Measurements from ENCODE around the gene RTEL1.

RTEL1 gene

GRCh38 chr20:63741676-63742380 is 83.7 kb downstream of the RTEL1 start:
- POLR2A ChIA-PET = interaction anchor here (0.7 to 1.6 kb wide), 8 partner anchors 9 to 239 kb away, joined by 3 to 13 read pairs (median 6); partner anchors contain the start of genes ARFRP1, PRPF6, TPD52L2 and UCKL1

GRCh38 chr20:63742381-63743024 is 84.4 kb downstream of the RTEL1 start:
- ChIA-PET CTCF (interaction anchor here (0.6 to 1.1 kb wide), 2 partner anchors 33 to 43 kb away, joined by 3 read pairs; no protein-coding TSS in a partner anchor), POLR2A (no interaction called here)
- no peak for TF ChIP-seq KLF8 (tag by site-specific recombination; IDR thresholded peaks at IDR 0.05)
- TF ChIP-seq ZFHX2 (tag by site-specific recombination; conservative IDR thresholded peaks at IDR 0.05) = 0 out of 2 replicates have a peak, but pooled peaks have one; percentile 35
- TF ChIP-seq ZNF692 (tag by site-specific recombination; IDR thresholded peaks at IDR 0.05) = no peak
- no peak for TF ChIP-seq ZNF449 (tag by site-specific recombination; IDR thresholded peaks at IDR 0.05)
- no peak for TF ChIP-seq MZF1 (tag by site-specific recombination; IDR thresholded peaks at IDR 0.05; ENCODE audit: borderline replicate concordance)
- TF ChIP-seq KLF1 (tag by site-specific recombination; IDR thresholded peaks at IDR 0.05) = 0 out of 2 replicates have a peak, but pooled peaks have one; percentile 37
- no peak for TF ChIP-seq ZNF175 (tag by site-specific recombination; IDR thresholded peaks at IDR 0.05)
- TF ChIP-seq ZNF843 (tag by site-specific recombination; IDR thresholded peaks at IDR 0.05) = no peak
- no peak for TF ChIP-seq HOXA7 (CRISPR knock-in tag; IDR thresholded peaks at IDR 0.05; ENCODE audit: borderline replicate concordance)
- Histone ChIP-seq H3K9me3 (ENCODE audit: control insufficient read depth, insufficient read depth, low read depth, low read length) (no peaks in the 10 kb centered on the region), H3K27ac (ENCODE audit: extremely low read depth, low read depth, low read length) (no peak overlapping the region), H3K36me3 (ENCODE audit: control insufficient read depth in 2 of 2, insufficient read depth in 1 of 2, low read length in 2 of 2) (peaks cover 4 to 28% of the 10 kb centered on the region in 2 experiments; a peak in 1 of 3 replicates), H3K4me1 (ENCODE audit: control insufficient read depth, insufficient read depth, low read length) (no peaks in the 10 kb centered on the region; the same call in 1 of the 2 replicates), H3K4me3 (ENCODE audit: low read depth, low read length) (no peak overlapping the region)

More at GRCh38 chr20:63741676-63742380, 83.7 kb downstream of the RTEL1 start:
- CTCF ChIA-PET = interaction anchor here (0.6 to 1.0 kb wide), 3 partner anchors 44 to 123 kb away, joined by 3 read pairs; partner anchors contain the start of gene TPD52L2
- Histone ChIP-seq H3K9me3 (ENCODE audit: control insufficient read depth, insufficient read depth, low read depth, low read length) (no peaks in the 10 kb centered on the region), H3K36me3 (ENCODE audit: control insufficient read depth in 2 of 2, insufficient read depth in 1 of 2, low read length in 2 of 2) (peaks cover 4 to 30% of the 10 kb centered on the region in 2 experiments; a peak in 1 of 3 replicates), H3K4me1 (ENCODE audit: control insufficient read depth, insufficient read depth, low read length) (no peaks in the 10 kb centered on the region; the same call in 1 of the 2 replicates), H3K4me3 (ENCODE audit: low read depth, low read length) (no peak overlapping the region), H3K27ac (ENCODE audit: extremely low read depth, low read depth, low read length) (peak overlapping the region; percentile 48)
- 0 out of 2 replicates have a peak, but pooled peaks have one; percentile 14 for TF ChIP-seq KLF8 (tag by site-specific recombination; IDR thresholded peaks at IDR 0.05)
- TF ChIP-seq ZNF423 (tag by site-specific recombination; IDR thresholded peaks at IDR 0.05) = no peak

- POLR2A ChIA-PET = no interaction called here
- CTCF ChIA-PET = interaction anchor here (0.7 to 1.1 kb wide), 2 partner anchors 24 to 32 kb away, joined by 3 read pairs; no protein-coding TSS in a partner anchor
- TF ChIP-seq ZNF658 (tag by site-specific recombination; IDR thresholded peaks at IDR 0.05) (no peak), ZNF843 (tag by site-specific recombination; IDR thresholded peaks at IDR 0.05) (no peak), ZNF248 (tag by site-specific recombination; IDR thresholded peaks at IDR 0.05) (no peak), ZNF664 (tag by site-specific recombination; IDR thresholded peaks at IDR 0.05) (no peak), HOXD13 (CRISPR knock-in tag; IDR thresholded peaks at IDR 0.05; ENCODE audit: borderline replicate concordance) (no peak), OSR2 (tag by site-specific recombination; IDR thresholded peaks at IDR 0.05) (no peak), ZNF610 (tag by site-specific recombination; IDR thresholded peaks at IDR 0.05; ENCODE audit: borderline replicate concordance) (no peak), ZNF548 (tag by site-specific recombination; IDR thresholded peaks at IDR 0.05) (no peak), ZNF513 (tag by site-specific recombination; IDR thresholded peaks at IDR 0.05) (no peak), ZNF776 (tag by site-specific recombination; IDR thresholded peaks at IDR 0.05; ENCODE audit: borderline replicate concordance) (no peak), GLI4 (tag by site-specific recombination; IDR thresholded peaks at IDR 0.05) (no peak), ZNF692 (tag by site-specific recombination; IDR thresholded peaks at IDR 0.05) (no peak)
- H3K36me3 ChIP-seq (ENCODE audit: control insufficient read depth in 2 of 2, insufficient read depth in 1 of 2, low read length in 2 of 2) = peaks cover 4 to 28% of the 10 kb centered on the region in 2 experiments; a peak in 1 of 3 replicates
- no peaks in the 10 kb centered on the region for H3K9me3 ChIP-seq (ENCODE audit: control insufficient read depth, insufficient read depth, low read depth, low read length)
- H3K4me1 ChIP-seq (ENCODE audit: control insufficient read depth, insufficient read depth, low read length) = no peaks in the 10 kb centered on the region; the same call in 1 of the 2 replicates
- no peak overlapping the region for H3K27ac ChIP-seq (ENCODE audit: extremely low read depth, low read depth, low read length)
- H3K4me3 ChIP-seq (ENCODE audit: low read depth, low read length) = no peak overlapping the region
Measured at GRCh38 chr20:63743210-63743970, 85.3 kb downstream of the RTEL1 start.

All from HEK293 (cell line).